SHP77 (cell line): ENCODE measurements around the gene KCNH5.

Experiments used
- DNase-seq, 2 experiments: peaks; one replicate each; lab custom pipeline; 2025; lab: John Stamatoyannopoulos, UW

The KCNH5 gene

GRCh38 chr14:63006531-63006930 is 38.7 kb downstream of the KCNH5 start:
- no peak for DNase-seq

DNA sequence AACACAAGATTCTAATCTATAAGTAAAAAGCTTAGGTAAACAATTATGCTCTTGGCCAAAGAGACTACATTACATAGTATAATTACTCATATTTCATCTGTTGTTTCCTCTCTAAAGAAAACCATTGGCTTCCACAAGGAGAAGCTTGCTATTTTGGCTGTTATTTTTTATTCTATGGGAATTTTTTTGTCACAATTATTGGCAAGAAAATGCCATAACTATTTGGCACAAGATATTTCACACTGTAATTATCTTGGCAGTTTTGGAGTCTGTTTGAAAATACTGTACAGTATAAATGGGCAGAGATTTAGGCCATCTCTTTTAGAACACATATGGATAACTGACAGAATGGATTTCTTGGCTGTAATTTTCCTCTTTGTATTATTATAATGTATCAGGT is 51.2 kb downstream of the KCNH5 start:
- DNase-seq: no peak

DNA sequence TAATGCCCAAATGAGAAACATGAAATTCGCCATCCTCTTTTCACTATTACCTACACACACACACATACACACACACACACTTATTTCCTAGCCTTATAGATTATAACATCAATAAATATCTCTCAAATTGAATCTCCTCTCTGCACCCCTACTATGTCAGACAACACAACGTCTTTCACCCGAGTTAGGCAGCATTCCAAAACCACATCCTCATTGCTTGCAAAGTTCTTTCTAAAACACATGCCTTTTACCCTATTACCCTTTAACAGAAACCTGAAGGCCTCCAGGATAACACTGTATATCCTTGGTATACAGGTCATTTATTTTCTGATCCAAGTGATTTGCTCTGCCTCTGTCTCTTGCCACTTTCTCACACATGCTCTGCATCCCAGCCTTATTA is 56.3 kb downstream of the KCNH5 start:
- DNase-seq: no peak

- no peak for DNase-seq
Measured at GRCh38 chr14:62983821-62984220, 61.4 kb downstream of the KCNH5 start.

DNA sequence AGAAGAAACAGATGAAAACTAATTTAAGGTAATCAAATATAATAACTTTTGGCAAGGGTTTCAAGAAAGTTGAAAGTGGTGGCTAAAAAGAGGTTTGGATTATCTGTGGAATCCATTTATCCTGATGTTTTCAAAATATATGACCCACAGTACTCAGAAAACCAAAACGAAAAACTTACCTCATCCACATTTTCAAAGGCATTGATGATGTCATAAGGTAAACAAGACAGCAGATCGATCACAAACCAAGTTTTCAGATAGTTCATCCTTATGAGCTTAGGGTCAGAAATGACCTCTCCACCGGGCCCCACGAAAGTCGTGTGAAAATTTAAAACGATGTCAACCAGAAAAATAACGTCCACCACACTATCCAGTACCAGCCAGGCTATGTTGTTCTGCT is 64.6 kb downstream of the KCNH5 start:
- DNase-seq: no peak

DNA sequence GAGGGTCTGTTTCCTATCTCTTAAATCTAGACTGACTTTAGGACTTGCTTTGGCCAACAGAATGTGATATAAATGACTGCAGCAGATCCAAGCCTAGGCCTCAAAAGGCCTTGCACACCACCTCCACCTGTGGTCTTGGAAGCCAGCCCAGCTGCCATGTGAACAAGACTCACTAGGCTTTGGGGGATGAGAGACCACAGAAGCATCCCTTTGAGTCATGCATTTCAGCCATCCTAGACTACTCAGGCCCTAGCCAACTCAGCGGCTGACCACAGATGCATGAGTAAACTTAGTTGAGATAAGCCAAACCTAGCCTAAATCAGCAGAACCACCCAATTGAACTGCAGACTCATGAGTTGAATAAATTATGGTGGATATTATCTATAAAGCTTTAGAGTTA is 87.7 kb downstream of the KCNH5 start:
- DNase-seq: no peak

- no peak for DNase-seq
Measured at GRCh38 chr14:62956413-62956812, 88.8 kb downstream of the KCNH5 start.

- no peak for DNase-seq
Measured at GRCh38 chr14:62954165-62954564, 91.1 kb downstream of the KCNH5 start.

DNA sequence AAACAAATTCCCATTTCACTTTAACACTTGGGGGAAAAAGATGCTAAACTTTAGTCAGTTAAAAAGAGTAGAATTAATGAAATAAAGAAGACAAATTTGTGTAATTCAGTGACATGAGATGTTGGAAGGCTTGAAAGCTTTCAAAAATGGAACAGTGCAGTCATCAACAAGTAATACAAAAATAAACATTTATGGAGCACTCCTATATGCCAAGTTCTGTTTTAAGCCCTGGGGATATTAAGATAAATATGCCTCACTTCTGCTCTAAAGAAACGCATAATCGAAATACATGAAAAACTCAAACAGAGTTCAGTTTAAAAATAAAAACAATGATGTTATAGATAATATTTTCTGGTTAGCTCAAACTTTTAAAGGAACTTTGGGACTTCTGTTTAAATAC is 93.0 kb downstream of the KCNH5 start:
- DNase-seq: no peak

DNA sequence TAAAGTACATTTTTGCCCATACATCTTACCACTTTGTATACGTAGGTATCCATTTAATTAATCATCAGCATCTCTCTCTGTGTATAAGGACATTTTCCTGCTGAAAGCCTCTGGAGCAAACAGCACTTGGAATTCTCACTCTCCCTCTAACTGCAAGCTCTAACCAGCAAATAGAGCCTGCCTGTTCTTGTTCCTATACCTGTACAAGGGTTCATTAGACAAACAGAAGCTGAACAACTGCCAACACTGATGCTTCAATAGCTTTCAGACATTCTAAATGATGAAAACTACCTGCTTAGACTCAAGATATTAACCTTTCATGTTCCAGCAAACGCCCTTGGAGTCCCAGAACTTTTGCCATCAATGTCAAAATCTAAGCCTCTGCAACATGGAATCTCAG is 98.0 kb downstream of the KCNH5 start:
- DNase-seq: no peak

DNA sequence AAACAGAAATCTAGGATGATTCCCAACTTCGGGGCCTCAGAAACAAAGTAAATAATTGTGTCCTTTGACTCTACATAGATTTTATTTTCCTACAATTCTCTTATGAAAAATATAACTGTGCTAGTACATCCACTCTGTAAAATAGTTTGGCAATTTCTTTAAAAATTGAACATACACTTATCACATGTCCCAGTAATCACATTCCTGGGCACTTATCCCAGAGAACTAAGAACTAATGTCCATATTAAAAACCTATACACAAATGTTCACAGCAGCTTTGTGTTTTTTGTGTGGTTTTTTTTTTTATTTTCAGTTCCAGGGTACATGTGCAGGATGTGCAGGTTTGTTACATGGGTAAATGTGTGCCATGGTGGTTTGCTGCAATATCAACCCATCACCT is 99.0 kb downstream of the KCNH5 start:
- no peak for DNase-seq

GRCh38 chr14:62943202-62943601 is 102.1 kb downstream of the KCNH5 start:
- DNase-seq: no peak

DNA sequence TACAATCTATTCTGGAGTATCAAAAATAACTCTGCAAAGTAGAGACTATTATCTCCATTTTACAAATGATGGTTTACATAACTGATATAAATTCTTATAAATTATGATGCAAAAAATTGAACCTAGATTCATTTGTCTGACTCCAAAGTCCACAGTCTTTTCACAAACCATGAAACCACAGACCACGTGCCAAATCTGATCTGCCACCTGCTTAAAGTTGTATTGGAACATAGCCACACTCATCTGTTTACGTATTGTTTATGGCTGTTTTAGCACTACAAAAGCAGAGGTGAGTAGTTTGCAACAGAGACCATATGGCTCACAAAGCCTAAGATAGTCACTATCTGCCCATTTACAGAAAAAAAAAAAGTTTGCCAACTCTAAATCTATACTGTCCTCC is 105.3 kb downstream of the KCNH5 start:
- DNase-seq: no peak

DNA sequence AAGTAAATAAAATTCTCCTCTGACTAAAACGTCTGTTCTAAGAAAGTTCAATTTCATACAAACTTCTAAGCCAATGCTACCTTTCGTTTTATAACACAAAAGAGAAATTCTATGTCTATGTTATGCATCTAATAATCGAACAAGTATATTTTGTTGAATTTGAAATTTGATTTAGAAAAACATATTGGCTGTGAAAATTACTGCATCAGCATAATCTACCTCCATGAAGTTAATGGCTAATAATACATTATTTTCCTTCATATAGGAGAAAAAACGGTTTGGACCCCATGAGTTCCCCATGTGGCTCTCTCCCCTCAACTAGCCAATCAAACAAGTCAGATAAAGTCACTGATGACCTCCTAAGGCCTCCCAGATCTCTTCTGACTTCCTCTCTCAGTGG is 106.5 kb downstream of the KCNH5 start:
- no peak for DNase-seq

- no peak for DNase-seq
Measured at GRCh38 chr14:62934439-62934838, 110.8 kb downstream of the KCNH5 start.

GRCh38 chr14:62921466-62921865 is 123.8 kb downstream of the KCNH5 start:
- no peak for DNase-seq

GRCh38 chr14:62916551-62916950 is 128.7 kb downstream of the KCNH5 start:
- no peak for DNase-seq

DNA sequence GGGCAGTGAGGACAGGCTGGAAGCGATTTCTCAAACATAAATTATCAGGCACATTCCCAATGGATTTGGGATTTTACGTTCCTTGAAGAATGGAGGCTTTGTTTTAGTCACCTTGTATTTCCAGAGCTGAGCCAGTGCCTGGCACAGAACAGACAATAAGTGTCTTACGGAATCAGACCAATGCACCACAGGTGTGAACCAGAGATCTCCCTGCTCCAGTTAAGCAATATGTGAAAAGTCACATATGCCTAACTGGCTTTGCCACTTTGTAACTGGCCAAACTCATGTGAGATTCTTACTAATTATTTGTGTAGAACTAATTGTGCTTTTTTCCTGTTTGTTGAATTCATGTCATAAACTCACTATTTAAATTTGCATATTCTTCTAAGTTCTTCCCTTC is 130.4 kb downstream of the KCNH5 start:
- DNase-seq: no peak

- DNase-seq: no peak
Measured at GRCh38 chr14:62914025-62914424, 131.2 kb downstream of the KCNH5 start.

DNA sequence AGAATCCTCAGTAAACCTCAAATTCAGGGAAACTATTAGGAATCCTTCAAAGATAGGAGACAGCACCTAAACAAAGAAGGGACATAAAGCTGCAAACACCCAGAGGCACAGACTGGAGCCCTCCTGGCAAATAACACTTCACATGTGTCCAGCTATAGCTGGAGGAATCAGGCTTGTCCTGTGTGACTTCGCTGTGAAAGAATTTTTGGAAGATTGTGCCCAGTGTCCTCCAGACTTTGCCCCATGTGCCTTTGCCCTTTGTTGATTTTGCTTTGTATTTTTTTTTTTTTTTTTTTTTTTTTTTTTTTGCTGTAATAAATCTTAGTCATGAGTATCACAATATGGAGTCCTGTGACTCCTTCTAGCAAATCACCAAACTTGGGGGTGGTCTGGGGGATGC is 136.8 kb downstream of the KCNH5 start:
- DNase-seq: no peak

- DNase-seq: no peak
Measured at GRCh38 chr14:62905566-62905965, 139.7 kb downstream of the KCNH5 start.

- DNase-seq: no peak
Measured at GRCh38 chr14:62897771-62898170, 147.5 kb downstream of the KCNH5 start.

DNA sequence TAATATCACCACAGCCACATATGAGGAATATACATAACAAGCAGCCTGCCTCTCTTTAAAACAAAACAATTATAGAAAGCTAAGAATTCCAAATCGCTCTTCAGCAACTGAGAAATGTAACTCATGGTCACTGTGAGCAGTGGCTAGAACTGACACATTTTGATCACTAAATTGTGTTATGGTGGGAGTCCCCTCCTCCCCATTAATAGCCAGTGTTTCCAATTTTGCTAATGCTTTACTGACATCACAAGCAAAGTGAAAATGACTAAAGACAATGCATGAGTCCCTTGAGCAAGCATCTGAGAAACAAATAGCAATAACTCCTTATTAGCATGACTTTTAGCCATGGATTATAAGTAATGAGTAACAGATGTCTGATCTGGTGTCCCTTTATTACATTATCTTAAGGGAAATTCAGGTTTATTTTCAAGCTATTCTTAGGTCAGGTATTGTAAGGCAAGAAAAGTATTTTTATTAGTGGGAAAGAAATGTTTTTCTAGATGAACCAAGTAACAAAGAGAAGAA is 148.3 kb downstream of the KCNH5 start:
- DNase-seq: no peak

DNA sequence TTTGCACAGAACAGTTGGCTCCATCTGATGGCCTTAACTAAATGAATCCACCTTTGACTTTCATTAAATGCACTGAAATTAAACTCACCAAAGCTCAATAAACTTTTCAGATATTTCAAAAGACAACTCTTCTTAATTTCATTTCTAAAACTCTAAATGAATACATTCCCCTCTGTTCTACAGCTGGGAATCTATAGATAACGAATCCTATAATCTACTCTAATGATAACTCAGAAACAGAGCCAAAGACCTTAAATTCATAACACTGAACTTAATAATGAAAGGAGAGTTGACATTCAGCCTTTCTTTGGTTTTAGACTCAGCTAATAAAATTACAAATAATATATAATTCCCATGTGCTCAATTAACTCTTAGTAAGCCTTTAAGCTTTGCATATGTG is 150.5 kb downstream of the KCNH5 start:
- DNase-seq: no peak

- no peak for DNase-seq
Measured at GRCh38 chr14:62889364-62889763, 155.9 kb downstream of the KCNH5 start.
